Loucy (cell line): ENCODE measurements around the gene LIPC.

Source experiments
- H2AFZ ChIP-seq: fragments of 200-600 bp; sonication (generic); 2 replicates; pipeline ENCODE4 v1.6.0; 2016; ENCODE audit warnings: antibody characterized with exemption, mild to moderate bottlenecking, low read length, moderate library complexity
- H3F3A ChIP-seq: fragments of 200-600 bp; 2 replicates; pipeline ENCODE4 v1.6.0; 2016; ENCODE audit warnings: antibody characterized with exemption, low read depth, mild to moderate bottlenecking
- H3K27me3 ChIP-seq: fragments of 200-600 bp; sonication (generic); 2 replicates; pipeline ENCODE4 v1.6.1; 2014; ENCODE audit warnings: low read length, mild to moderate bottlenecking; ENCODE audit not compliant: insufficient read depth, poor library complexity, severe bottlenecking
- H3K36me3 ChIP-seq: fragments of 200-600 bp; sonication (generic); 2 replicates; pipeline ENCODE4 v1.6.1; 2016; ENCODE audit warnings: low read length; ENCODE audit not compliant: insufficient read depth
- H3K4me1 ChIP-seq: fragments of 200-600 bp; sonication (generic); 2 replicates; pipeline ENCODE4 v1.5.1; 2014; ENCODE audit warnings: low read length, mild to moderate bottlenecking; ENCODE audit not compliant: insufficient read depth, poor library complexity, severe bottlenecking
- H3K4me2 ChIP-seq: fragments of 200-600 bp; sonication (generic); 2 replicates; pipeline ENCODE4 v1.6.0; 2014; ENCODE audit warnings: antibody characterized with exemption, low read length, low read depth, mild to moderate bottlenecking; ENCODE audit not compliant: poor library complexity, severe bottlenecking
- H3K4me3 ChIP-seq: fragments of 200-600 bp; sonication (generic); 2 replicates; pipeline ENCODE4 v1.5.1; 2014; ENCODE audit warnings: low read length, mild to moderate bottlenecking, mixed read lengths; ENCODE audit not compliant: poor library complexity, severe bottlenecking
- H3K79me2 ChIP-seq: fragments of 200-600 bp; sonication (generic); 2 replicates; pipeline ENCODE4 v1.6.1; 2014; ENCODE audit warnings: low read length; ENCODE audit not compliant: insufficient read depth
- H3K9ac ChIP-seq: fragments of 200-600 bp; sonication (generic); 2 replicates; pipeline ENCODE4 v1.6.0; 2014; ENCODE audit warnings: mild to moderate bottlenecking, low read depth, low read length, moderate library complexity; ENCODE audit not compliant: poor library complexity, severe bottlenecking
- H3K9me2 ChIP-seq: fragments of 200-600 bp; sonication (generic); replicated peaks from 2 replicates; pipeline ENCODE4 v1.6.1; 2016; ENCODE audit warnings: low read depth, low read length, mixed read lengths
- H3K9me3 ChIP-seq: fragments of 200-600 bp; sonication (generic); 2 replicates; pipeline ENCODE4 v1.6.1; 2014; ENCODE audit warnings: mild to moderate bottlenecking, antibody characterized with exemption, low read length, low read depth; ENCODE audit not compliant: insufficient read depth
- H4K20me1 ChIP-seq: fragments of 200-600 bp; sonication (generic); 2 replicates; pipeline ENCODE4 v1.6.0; 2014; ENCODE audit warnings: antibody characterized with exemption, low read length, mild to moderate bottlenecking; ENCODE audit not compliant: insufficient read depth, poor library complexity, severe bottlenecking
- CTCF ChIP-seq: fragments of 200-600 bp; sonication (generic); conservative IDR thresholded peaks from 2 replicates; pipeline ENCODE4 v1.5.1; 2014; ENCODE audit warnings: mild to moderate bottlenecking, antibody characterized with exemption, low read length
- EZH2phosphoT487 ChIP-seq: fragments of 200-600 bp; IDR thresholded peaks from 2 replicates; pipeline ENCODE4 v1.6.1; 2018; ENCODE audit warnings: antibody characterized with exemption, mild to moderate bottlenecking, moderate library complexity, borderline replicate concordance

The LIPC gene

GRCh38 chr15:58413253-58413652 is 18.5 kb upstream of the LIPC start:
- H3K4me1 ChIP-seq = peaks cover 20% of the 10 kb centered on the region
- H2AFZ ChIP-seq = no peak overlapping the region
- H3K36me3 ChIP-seq = no peaks in the 10 kb centered on the region
- H3K27me3 ChIP-seq = no peaks in the 10 kb centered on the region
- H3K4me2 ChIP-seq = no peak overlapping the region
- 0 out of 2 replicates have a peak, but pooled peaks cover 6% of the 10 kb centered on the region for H3K9me3 ChIP-seq
- no peaks in the 10 kb centered on the region for H4K20me1 ChIP-seq
- H3K9me2 ChIP-seq = no peaks in the 10 kb centered on the region
- peaks cover 18% of the 10 kb centered on the region for H3K79me2 ChIP-seq
- no peak overlapping the region for H3K9ac ChIP-seq
- no peaks in the 10 kb centered on the region; the same call in 1 of the 2 replicates for H3F3A ChIP-seq
- H3K4me3 ChIP-seq = no peak overlapping the region
- TF ChIP-seq EZH2phosphoT487 (no peak), CTCF (no peak)

GRCh38 chr15:58415636-58416035 is 16.2 kb upstream of the LIPC start:
- Histone ChIP-seq H3F3A (no peaks in the 10 kb centered on the region; the same call in 1 of the 2 replicates), H3K4me1 (peaks cover 15% of the 10 kb centered on the region), H3K79me2 (peaks cover 17% of the 10 kb centered on the region), H3K4me2 (no peak overlapping the region), H4K20me1 (no peaks in the 10 kb centered on the region), H2AFZ (no peak overlapping the region), H3K9me3 (0 out of 2 replicates have a peak, but pooled peaks cover 6% of the 10 kb centered on the region), H3K9me2 (no peaks in the 10 kb centered on the region), H3K9ac (no peak overlapping the region), H3K4me3 (no peak overlapping the region), H3K36me3 (no peaks in the 10 kb centered on the region), H3K27me3 (no peaks in the 10 kb centered on the region)
- no peak for TF ChIP-seq CTCF
- no peak for TF ChIP-seq EZH2phosphoT487

- Histone ChIP-seq H3K79me2 (peaks cover 4% of the 10 kb centered on the region), H3K36me3 (no peaks in the 10 kb centered on the region), H3F3A (no peaks in the 10 kb centered on the region; the same call in 1 of the 2 replicates), H2AFZ (no peak overlapping the region), H3K4me3 (no peak overlapping the region), H3K27me3 (no peaks in the 10 kb centered on the region), H4K20me1 (no peaks in the 10 kb centered on the region), H3K9me3 (0 out of 2 replicates have a peak, but pooled peaks cover 6% of the 10 kb centered on the region), H3K4me2 (no peak overlapping the region), H3K4me1 (peaks cover 4% of the 10 kb centered on the region), H3K9ac (no peak overlapping the region), H3K9me2 (no peaks in the 10 kb centered on the region)
- TF ChIP-seq EZH2phosphoT487 = no peak
- no peak for TF ChIP-seq CTCF
Measured at GRCh38 chr15:58416963-58417362, 14.8 kb upstream of the LIPC start.
